Retinal pigment epithelial cell (primary cell): ENCODE measurements around the gene RXRA.

Experiments
- DNase-seq: peaks from one replicate; pipeline ENCODE4 v3.0.0-alpha.2; 2010; ENCODE audit warnings: low read depth
- H3K4me3 ChIP-seq: 2 replicates; pipeline ENCODE4 v1.5.1; 2011; ENCODE audit warnings: mild to moderate bottlenecking, low read length, control low read depth, moderate library complexity
- TF ChIP-seq, protein P1 (sequence below): conservative IDR thresholded peaks from 2 replicates; pipeline ENCODE4 v1.5.1; 2011; ENCODE audit warnings: low read depth, low read length, control low read depth, inconsistent platforms

RXRA gene

DNA sequence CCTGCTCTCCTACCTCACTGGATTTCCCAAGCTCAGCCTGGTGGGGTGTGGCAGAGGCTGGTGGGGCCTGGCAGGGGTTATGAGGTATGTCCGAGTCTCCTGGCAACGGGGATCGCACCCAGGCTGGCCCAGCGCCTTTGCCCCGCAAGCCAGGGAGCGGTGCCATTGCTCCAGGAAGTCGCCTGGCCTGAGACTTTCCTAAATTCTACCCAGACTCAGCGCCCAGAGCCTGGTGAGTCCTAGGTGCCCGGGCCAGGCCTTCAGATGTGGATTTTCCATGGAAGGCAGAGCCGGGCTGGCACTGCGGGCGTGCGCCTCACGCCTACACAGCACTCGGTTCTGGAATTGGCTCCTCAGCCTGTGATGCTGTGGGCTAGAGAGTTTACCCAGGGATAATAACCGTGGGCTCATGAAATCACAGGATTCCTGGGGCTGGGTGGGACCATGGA, 159.9 kb downstream of the RXRA start:
- no peak overlapping the region for H3K4me3 ChIP-seq
- TF ChIP-seq, protein P1, sequence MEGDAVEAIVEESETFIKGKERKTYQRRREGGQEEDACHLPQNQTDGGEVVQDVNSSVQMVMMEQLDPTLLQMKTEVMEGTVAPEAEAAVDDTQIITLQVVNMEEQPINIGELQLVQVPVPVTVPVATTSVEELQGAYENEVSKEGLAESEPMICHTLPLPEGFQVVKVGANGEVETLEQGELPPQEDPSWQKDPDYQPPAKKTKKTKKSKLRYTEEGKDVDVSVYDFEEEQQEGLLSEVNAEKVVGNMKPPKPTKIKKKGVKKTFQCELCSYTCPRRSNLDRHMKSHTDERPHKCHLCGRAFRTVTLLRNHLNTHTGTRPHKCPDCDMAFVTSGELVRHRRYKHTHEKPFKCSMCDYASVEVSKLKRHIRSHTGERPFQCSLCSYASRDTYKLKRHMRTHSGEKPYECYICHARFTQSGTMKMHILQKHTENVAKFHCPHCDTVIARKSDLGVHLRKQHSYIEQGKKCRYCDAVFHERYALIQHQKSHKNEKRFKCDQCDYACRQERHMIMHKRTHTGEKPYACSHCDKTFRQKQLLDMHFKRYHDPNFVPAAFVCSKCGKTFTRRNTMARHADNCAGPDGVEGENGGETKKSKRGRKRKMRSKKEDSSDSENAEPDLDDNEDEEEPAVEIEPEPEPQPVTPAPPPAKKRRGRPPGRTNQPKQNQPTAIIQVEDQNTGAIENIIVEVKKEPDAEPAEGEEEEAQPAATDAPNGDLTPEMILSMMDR, result no peak
- DNase-seq, result no peak

DNA sequence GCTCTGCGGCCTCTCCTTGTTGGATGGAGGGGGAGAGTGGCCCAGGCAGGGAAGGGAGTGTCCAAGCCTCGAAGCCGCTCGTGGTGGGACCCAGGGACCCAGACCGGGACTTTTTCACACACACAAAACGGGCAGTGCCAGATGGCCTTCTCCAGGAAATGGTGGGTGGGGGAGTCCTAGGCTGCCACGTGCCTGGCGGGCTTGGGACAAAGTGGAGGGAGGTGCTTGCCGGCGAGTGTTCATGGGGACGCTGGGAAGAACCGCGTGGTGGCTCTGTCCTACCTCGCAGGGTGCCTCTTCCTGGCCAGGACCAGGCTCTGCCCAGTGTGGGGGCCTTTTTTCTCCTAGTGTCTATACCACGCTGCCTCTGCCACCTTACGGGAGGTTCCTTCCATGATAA, 160.3 kb downstream of the RXRA start:
- no peak overlapping the region for H3K4me3 ChIP-seq
- TF ChIP-seq, protein P1, result no peak
- DNase-seq, result no peak
